ENCODE measurements around the gene IL3.

DNA sequence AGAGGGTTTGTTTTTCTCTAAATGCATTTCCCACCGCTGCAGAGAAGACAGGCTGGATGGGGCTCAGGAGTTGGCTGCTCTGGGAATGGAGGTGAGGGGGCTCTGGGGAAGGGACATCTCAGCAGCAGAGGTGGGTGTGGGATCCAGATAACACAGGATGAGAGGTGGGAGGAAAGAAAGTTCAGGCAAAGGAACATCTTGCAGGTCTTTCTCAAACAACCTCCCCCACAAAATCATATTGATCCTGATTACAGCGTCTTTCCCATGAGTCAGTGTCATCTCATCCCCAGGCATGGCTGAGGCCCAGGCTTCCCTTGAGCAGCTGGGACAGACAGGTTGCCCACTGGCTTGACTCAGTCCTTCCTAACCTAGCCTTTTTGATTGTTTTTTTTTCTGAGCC, 37.7 kb upstream of the IL3 start:
- TF ChIP-seq EZH2 (IDR thresholded peaks at IDR 0.05; ENCODE audit: insufficient read depth, poor library complexity, severe bottlenecking) = no peak
- TF ChIP-seq EZH2phosphoT487 (IDR thresholded peaks at IDR 0.05; ENCODE audit: insufficient read depth, low read depth) = no peak
